KMS-11 (cell line): ENCODE data around the gene TAGLN2.

ENCODE experiments used
- H2AFZ ChIP-seq: fragments of 200-600 bp; sonication (generic); 2 replicates; pipeline ENCODE4 v1.6.1; 2016; ENCODE audit warnings: antibody characterized with exemption, mixed run types, low read depth
- H3K27ac ChIP-seq: fragments of 200-600 bp; sonication (generic); 2 replicates; pipeline ENCODE4 v1.6.1; 2016; ENCODE audit warnings: mild to moderate bottlenecking, mixed run types
- H3K27me3 ChIP-seq: fragments of 200-600 bp; sonication (generic); 2 replicates; pipeline ENCODE4 v1.6.1; 2017; ENCODE audit warnings: mild to moderate bottlenecking, low read depth, mixed run types, moderate library complexity; ENCODE audit not compliant: insufficient read depth
- H3K36me3 ChIP-seq: fragments of 200-600 bp; sonication (generic); 2 replicates; pipeline ENCODE4 v1.6.1; 2017; ENCODE audit warnings: mild to moderate bottlenecking, mixed run types; ENCODE audit not compliant: insufficient read depth
- H3K4me1 ChIP-seq: fragments of 200-600 bp; sonication (generic); 2 replicates; pipeline ENCODE4 v1.6.1; 2016; ENCODE audit warnings: mild to moderate bottlenecking, low read depth, mixed run types; ENCODE audit not compliant: poor library complexity, severe bottlenecking
- H3K4me2 ChIP-seq: fragments of 200-600 bp; sonication (generic); 2 replicates; pipeline ENCODE4 v1.7.0; 2016; ENCODE audit warnings: mild to moderate bottlenecking, mixed run types
- H3K4me3 ChIP-seq: fragments of 200-600 bp; sonication (generic); IDR thresholded peaks from 2 replicates; pipeline ENCODE4 v1.6.1; 2017; ENCODE audit warnings: low read depth, low read length, mixed read lengths; ENCODE audit not compliant: insufficient read depth
- H3K79me2 ChIP-seq: fragments of 200-600 bp; sonication (generic); 2 replicates; pipeline ENCODE4 v1.6.1; 2016; ENCODE audit warnings: low read depth, mixed run types; ENCODE audit not compliant: insufficient read depth
- H3K9ac ChIP-seq: fragments of 200-600 bp; sonication (generic); 2 replicates; pipeline ENCODE4 v1.6.1; 2016; ENCODE audit warnings: mild to moderate bottlenecking, mixed run types
- H4K20me1 ChIP-seq: fragments of 200-600 bp; sonication (generic); 2 replicates; pipeline ENCODE4 v1.6.1; 2016; ENCODE audit warnings: mild to moderate bottlenecking, mixed run types; ENCODE audit not compliant: insufficient read depth
- CTCF ChIP-seq: fragments of 200-600 bp; sonication (generic); conservative IDR thresholded peaks from 2 replicates; pipeline ENCODE4 v1.6.1; 2017; ENCODE audit warnings: low read depth, mild to moderate bottlenecking, antibody characterized with exemption, low read length, moderate library complexity, mixed read lengths

Gene TAGLN2

GRCh38 chr1:159930216-159930615 lies 4.9 kb upstream of the TAGLN2 start:
- Histone ChIP-seq H3K27me3 (no peaks in the 10 kb centered on the region), H3K9ac (no peak overlapping the region), H3K4me3 (no peak overlapping the region), H3K79me2 (peaks cover 2% of the 10 kb centered on the region), H3K27ac (no peak overlapping the region), H3K4me1 (peaks cover 8% of the 10 kb centered on the region), H3K4me2 (no peak overlapping the region), H2AFZ (no peak overlapping the region), H4K20me1 (no peaks in the 10 kb centered on the region), H3K36me3 (no peaks in the 10 kb centered on the region)
- no peak for TF ChIP-seq CTCF

- no peak for TF ChIP-seq CTCF
- Histone ChIP-seq H3K4me3 (no peak overlapping the region), H3K9ac (no peak overlapping the region), H3K27me3 (no peaks in the 10 kb centered on the region), H3K79me2 (peaks cover 10% of the 10 kb centered on the region), H3K4me2 (no peak overlapping the region), H3K27ac (no peak overlapping the region), H3K36me3 (no peaks in the 10 kb centered on the region), H2AFZ (no peak overlapping the region), H3K4me1 (peaks cover 8% of the 10 kb centered on the region), H4K20me1 (no peaks in the 10 kb centered on the region)
These were observed 4.1 kb upstream of the TAGLN2 start for GRCh38 chr1:159929155-159930051.

DNA sequence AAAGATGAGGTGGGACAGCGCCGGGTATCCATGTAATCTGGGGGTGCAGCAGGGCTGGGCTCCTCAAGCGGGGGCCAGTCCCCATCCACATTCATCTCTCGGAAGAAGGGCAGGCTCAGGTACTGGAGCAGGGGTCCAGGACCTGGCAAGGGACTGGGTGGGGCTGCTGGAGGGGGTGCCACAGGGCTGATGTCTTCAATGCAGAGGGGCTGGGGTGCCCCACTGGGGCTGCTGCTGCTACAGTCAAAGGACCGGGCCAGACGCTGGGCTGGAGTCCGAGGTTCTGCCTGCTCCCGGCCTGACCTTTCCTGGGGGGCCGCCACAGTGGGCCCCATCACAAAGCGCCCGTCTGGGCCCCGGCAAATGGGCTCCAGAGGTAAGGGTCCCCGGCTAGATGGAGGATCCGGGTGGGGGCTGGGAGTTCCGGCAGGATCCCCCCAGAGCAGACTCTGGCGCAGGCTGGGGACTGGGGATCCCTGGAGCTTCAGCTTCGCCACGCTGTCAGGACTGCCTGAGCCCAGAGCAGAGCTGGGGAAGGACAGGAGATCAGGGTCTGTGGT lies 3.3 kb upstream of the TAGLN2 start:
- H4K20me1 ChIP-seq, result peaks cover 5% of the 10 kb centered on the region
- no peak overlapping the region for H3K27ac ChIP-seq
- no peak for TF ChIP-seq CTCF
- H3K4me2 ChIP-seq, result no peak overlapping the region
- no peak overlapping the region for H3K4me3 ChIP-seq
- no peak overlapping the region for H2AFZ ChIP-seq
- no peak overlapping the region for H3K9ac ChIP-seq
- H3K4me1 ChIP-seq, result peaks cover 12% of the 10 kb centered on the region
- H3K36me3 ChIP-seq, result no peaks in the 10 kb centered on the region; the same call in 1 of the 2 replicates
- H3K27me3 ChIP-seq, result no peaks in the 10 kb centered on the region
- H3K79me2 ChIP-seq, result peaks cover 18% of the 10 kb centered on the region

DNA sequence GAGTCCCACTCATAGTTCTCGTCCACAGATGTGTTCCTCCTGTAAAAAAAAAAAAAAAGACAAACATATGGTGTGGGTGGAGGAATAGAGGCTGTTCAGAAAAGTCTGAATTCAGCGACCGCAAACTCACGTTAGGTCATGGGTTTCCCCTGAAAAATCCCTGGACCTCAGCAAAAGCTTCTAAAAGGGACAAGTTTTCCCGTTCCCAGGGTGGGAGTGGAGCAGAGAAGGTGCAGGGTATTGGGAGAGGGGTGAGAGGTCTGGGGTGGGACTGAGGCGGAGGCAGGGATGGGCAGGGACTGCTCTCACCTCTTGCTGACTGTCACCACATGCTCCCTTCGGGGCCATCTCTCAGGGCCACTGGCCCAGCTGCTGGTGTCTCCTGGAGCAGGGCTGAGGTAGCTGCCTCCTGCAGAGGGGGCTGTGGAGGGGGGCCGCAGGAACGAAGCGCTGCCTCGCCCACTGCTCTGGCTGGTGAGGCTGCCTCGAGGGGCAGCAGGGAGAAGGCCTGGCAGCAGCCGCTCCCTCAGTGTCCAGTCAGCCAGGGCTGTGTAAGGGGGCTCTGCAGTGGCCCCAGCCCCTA lies 2.6 kb upstream of the TAGLN2 start:
- Histone ChIP-seq H3K27me3 (no peaks in the 10 kb centered on the region), H3K9ac (no peak overlapping the region), H3K4me1 (peaks cover 18% of the 10 kb centered on the region), H3K36me3 (no peaks in the 10 kb centered on the region; the same call in 1 of the 2 replicates), H3K79me2 (peaks cover 24% of the 10 kb centered on the region), H2AFZ (no peak overlapping the region), H3K27ac (no peak overlapping the region), H4K20me1 (peaks cover 11% of the 10 kb centered on the region), H3K4me2 (no peak overlapping the region), H3K4me3 (no peak overlapping the region)
- TF ChIP-seq CTCF, result no peak
